SH-SY5Y (cell line): Measurements from ENCODE around the gene FAM170A.

ENCODE experiments used
- GATA2 ChIP-seq: IDR thresholded peaks from 2 replicates; pipeline ENCODE4 v1.6.1; 2011; ENCODE audit warnings: mild to moderate bottlenecking, low read depth, low read length
- GATA3 ChIP-seq: IDR thresholded peaks from 2 replicates; pipeline ENCODE4 v1.6.1; 2011; ENCODE audit warnings: low read depth, mild to moderate bottlenecking, low read length, moderate library complexity

DNA sequence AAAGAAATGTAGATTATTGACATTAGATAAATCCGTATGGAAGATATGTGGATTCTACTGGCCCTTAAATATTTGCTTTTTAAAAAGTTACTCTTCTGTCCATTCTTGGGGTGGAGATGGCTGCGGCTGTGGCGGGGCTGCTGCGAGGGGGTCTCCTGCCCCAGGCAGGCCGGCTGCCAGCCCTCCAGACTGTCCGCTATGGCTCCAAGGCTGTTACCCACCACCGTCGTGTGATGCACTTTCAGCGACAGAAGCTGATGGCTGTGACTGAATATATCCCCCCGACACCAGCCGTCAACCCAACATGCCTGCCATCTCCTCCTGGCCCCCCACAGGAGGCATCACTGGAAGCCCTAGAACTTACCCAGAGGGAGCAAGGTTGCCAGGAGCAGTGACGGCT is 50.7 kb downstream of the FAM170A start:
- no peak for TF ChIP-seq GATA2
- no peak for TF ChIP-seq GATA3
